Muscle of arm (tissue), 12 donors: Measurements from ENCODE around the gene ZNF716. TPM values are rescaled to one million over a fixed set of nuclear protein-coding genes. Genes with fewer than 3 reads are reported as not detected.
"Not testable (repeated sequence)": the region's sequence is repeated elsewhere in the genome, so short reads cannot be mapped to it uniquely, and the experiment has no call there.

Experiments used
- DNase-seq: peaks from one replicate; pipeline ENCODE4 v3.0.0-alpha.2; 2013
- polyA plus RNA-seq, 12 donors: library from polyadenylated mRNA; unstranded; fragments of 120-200 nt; gene quantifications; one replicate each; pipeline ENCODE4 v1.2.1, GENCODE V29; 2013; ENCODE audit not compliant: insufficient read length in 12 of 12

ZNF716 gene
- polyA plus RNA-seq, 12 donors, result 0.03 to 0.08 (median 0.04) TPM; not detected in 7

- no peak for DNase-seq
Measured at GRCh38 chr7:57425969-57426628, 23.9 kb upstream of the ZNF716 start.

- DNase-seq, result no peak
Measured at GRCh38 chr7:57426629-57427003, 23.4 kb upstream of the ZNF716 start.

GRCh38 chr7:57427146-57427545 lies 22.8 kb upstream of the ZNF716 start:
- DNase-seq, result no peak

- no peak for DNase-seq
Measured at GRCh38 chr7:57427594-57427993, 22.4 kb upstream of the ZNF716 start.

- DNase-seq, result no peak
Measured at GRCh38 chr7:57432583-57432982, 17.4 kb upstream of the ZNF716 start.

GRCh38 chr7:57437581-57437980 lies 12.4 kb upstream of the ZNF716 start:
- DNase-seq, result no peak

- DNase-seq, result no peak
Measured at GRCh38 chr7:57438244-57438643, 11.7 kb upstream of the ZNF716 start.

- DNase-seq, result no peak
Measured at GRCh38 chr7:57443567-57443966, 6.4 kb upstream of the ZNF716 start.

GRCh38 chr7:57469186-57469828 lies 19.3 kb downstream of the ZNF716 start:
- DNase-seq, result not testable (repeated sequence)

GRCh38 chr7:57480304-57480703 lies 30.3 kb downstream of the ZNF716 start:
- DNase-seq, result not testable (repeated sequence)

GRCh38 chr7:57485022-57485421 lies 35.0 kb downstream of the ZNF716 start:
- not testable (repeated sequence) for DNase-seq

- no peak for DNase-seq
Measured at GRCh38 chr7:57487957-57488356, 38.0 kb downstream of the ZNF716 start.

GRCh38 chr7:57495111-57495510 lies 45.1 kb downstream of the ZNF716 start:
- not testable (repeated sequence) for DNase-seq

GRCh38 chr7:57496395-57496794 lies 46.4 kb downstream of the ZNF716 start:
- DNase-seq, result no peak

GRCh38 chr7:57505176-57505575 lies 55.2 kb downstream of the ZNF716 start:
- DNase-seq, result no peak
